WTC11 (cell line): Measurements from ENCODE around the gene ADAM8. TPM values are rescaled to one million over a fixed set of nuclear protein-coding genes. Genes with fewer than 3 reads are reported as not detected.

Experiments
- ATAC-seq: fragments of 200-7000 bp; cut with Tn5 transposase; 2 replicates; pipeline ENCODE4 v1.10.0; 2021; ENCODE audit warnings: mild to moderate bottlenecking, moderate library complexity
- CTCF ChIA-PET: fragments of 300-600 bp; sonication (Branson Sonifier 250); formaldehyde crosslinking; loops from one replicate; lab custom pipeline; 2021; ENCODE audit warnings: antibody characterized with exemption; lab: Charles Lee
- POLR2A ChIA-PET: fragments of 350-600 bp; sonication (Branson Sonifier 250); formaldehyde crosslinking; loops from one replicate; lab custom pipeline; 2021; ENCODE audit warnings: antibody characterized with exemption; lab: Charles Lee
- DNase-seq: peaks from one replicate; pipeline ENCODE4 v3.0.0; 2021; ENCODE audit warnings: low spot score
- H3K27ac Mint-ChIP-seq: 2 replicates; pipeline ENCODE4 v1.8.0; 2021; ENCODE audit warnings: mixed read lengths
- H3K27me3 Mint-ChIP-seq: 2 replicates; pipeline ENCODE4 v1.8.0; 2021; ENCODE audit warnings: low read depth, mild to moderate bottlenecking, moderate library complexity, mixed read lengths
- H3K36me3 Mint-ChIP-seq: 2 replicates; pipeline ENCODE4 v1.8.0; 2021; ENCODE audit warnings: mixed read lengths
- H3K4me1 Mint-ChIP-seq: 2 replicates; pipeline ENCODE4 v1.8.0; 2022; ENCODE audit warnings: mixed read lengths
- H3K4me3 Mint-ChIP-seq: 2 replicates; pipeline ENCODE4 v1.8.0; 2021; ENCODE audit warnings: mild to moderate bottlenecking, moderate library complexity, mixed read lengths
- H3K9me3 Mint-ChIP-seq: 2 replicates; pipeline ENCODE4 v1.8.0; 2021; ENCODE audit warnings: mixed read lengths
- ATF1 ChIP-seq: sonication (generic); formaldehyde crosslinking; IDR thresholded peaks from 2 replicates; pipeline ENCODE4 v1.8.1; 2023; ENCODE audit warnings: mild to moderate bottlenecking, moderate library complexity, missing genetic modification reagents
- ETV6 ChIP-seq: sonication (generic); formaldehyde crosslinking; IDR thresholded peaks from 2 replicates; pipeline ENCODE4 v1.8.1; 2022; ENCODE audit warnings: mild to moderate bottlenecking, missing genetic modification reagents
- FOXJ3 ChIP-seq: sonication (generic); formaldehyde crosslinking; IDR thresholded peaks from 2 replicates; pipeline ENCODE4 v1.9.0; 2021; ENCODE audit warnings: missing genetic modification reagents, mild to moderate bottlenecking, borderline replicate concordance
- HMGA2 ChIP-seq: fragments of 250-450 bp; sonication (Bioruptor Pico); IDR thresholded peaks from 2 replicates; pipeline ENCODE4 v1.4.0; 2021; ENCODE audit warnings: mild to moderate bottlenecking, moderate library complexity
- IRF2 ChIP-seq: sonication (generic); formaldehyde crosslinking; IDR thresholded peaks from 2 replicates; pipeline ENCODE4 v1.8.0; 2022; ENCODE audit warnings: low read depth, missing genetic modification reagents, borderline replicate concordance
- MXD4 ChIP-seq: fragments of 250-450 bp; sonication (Bioruptor Pico); IDR thresholded peaks from 2 replicates; pipeline ENCODE4 v1.8.0; 2021; ENCODE audit warnings: mild to moderate bottlenecking, moderate library complexity, borderline replicate concordance
- MYBL2 ChIP-seq: sonication (generic); formaldehyde crosslinking; IDR thresholded peaks from 2 replicates; pipeline ENCODE4 v1.8.1; 2023; ENCODE audit warnings: mild to moderate bottlenecking, moderate library complexity, missing genetic modification reagents
- NFATC4 ChIP-seq: fragments of 250-450 bp; sonication (Bioruptor Pico); IDR thresholded peaks from 2 replicates; pipeline ENCODE4 v1.9.0; 2021; ENCODE audit warnings: mild to moderate bottlenecking
- NR2C2 ChIP-seq: sonication (generic); formaldehyde crosslinking; IDR thresholded peaks from 2 replicates; pipeline ENCODE4 v1.8.0; 2022; ENCODE audit warnings: mild to moderate bottlenecking, missing genetic modification reagents
- PRRX2 ChIP-seq: fragments of 250-450 bp; sonication (Bioruptor Pico); IDR thresholded peaks from 2 replicates; pipeline ENCODE4 v1.8.0; 2021; ENCODE audit warnings: mild to moderate bottlenecking
- RELA ChIP-seq: sonication (generic); formaldehyde crosslinking; IDR thresholded peaks from 2 replicates; pipeline ENCODE4 v1.8.1; 2022; ENCODE audit warnings: missing genetic modification reagents, mild to moderate bottlenecking, borderline replicate concordance
- SMAD3 ChIP-seq: sonication (generic); formaldehyde crosslinking; IDR thresholded peaks from 2 replicates; pipeline ENCODE4 v1.8.0; 2022; ENCODE audit warnings: missing genetic modification reagents, mild to moderate bottlenecking, borderline replicate concordance
- SOX15 ChIP-seq: fragments of 250-450 bp; sonication (Bioruptor Pico); IDR thresholded peaks from 2 replicates; pipeline ENCODE4 v1.9.0; 2021; ENCODE audit warnings: mild to moderate bottlenecking
- SP1 ChIP-seq: sonication (generic); formaldehyde crosslinking; conservative IDR thresholded peaks from 2 replicates; pipeline ENCODE4 v1.8.1; 2022; ENCODE audit warnings: missing genetic modification reagents
- TP53 ChIP-seq: sonication (generic); formaldehyde crosslinking; IDR thresholded peaks from 2 replicates; pipeline ENCODE4 v1.8.1; 2023; ENCODE audit warnings: mild to moderate bottlenecking, missing genetic modification reagents
- ZBTB43 ChIP-seq: sonication (generic); formaldehyde crosslinking; IDR thresholded peaks from 2 replicates; pipeline ENCODE4 v1.8.1; 2023; ENCODE audit warnings: mild to moderate bottlenecking, missing genetic modification reagents
- ZMAT4 ChIP-seq: fragments of 250-450 bp; sonication (Bioruptor Pico); IDR thresholded peaks from 2 replicates; pipeline ENCODE4 v1.9.0; 2021; ENCODE audit warnings: mild to moderate bottlenecking
- ZNF138 ChIP-seq: sonication (generic); formaldehyde crosslinking; conservative IDR thresholded peaks from 2 replicates; pipeline ENCODE4 v1.8.1; 2022; ENCODE audit warnings: mild to moderate bottlenecking, moderate library complexity, missing genetic modification reagents
- ZNF423 ChIP-seq: fragments of 250-450 bp; sonication (Bioruptor Pico); IDR thresholded peaks from 2 replicates; pipeline ENCODE4 v2.1.2; 2022; ENCODE audit warnings: mild to moderate bottlenecking, moderate library complexity
- total RNA-seq: library from RNA; stranded (reverse); gene quantifications from 3 replicates; pipeline ENCODE4 v1.2.3, GENCODE V29; 2021
- TF ChIP-seq, protein P1 (sequence below): sonication (generic); formaldehyde crosslinking; IDR thresholded peaks from 2 replicates; pipeline ENCODE4 v1.8.0; 2022; ENCODE audit warnings: mild to moderate bottlenecking, missing genetic modification reagents
- TF ChIP-seq, protein P2 (sequence below): fragments of 200-600 bp; IDR thresholded peaks from 2 replicates; pipeline ENCODE4 v1.8.0; 2022; ENCODE audit warnings: antibody characterized with exemption
- TF ChIP-seq, protein P3 (sequence below): sonication (generic); formaldehyde crosslinking; IDR thresholded peaks from 2 replicates; pipeline ENCODE4 v1.8.0; 2023; ENCODE audit warnings: mild to moderate bottlenecking, missing genetic modification reagents
- TF ChIP-seq, protein P4 (sequence below): sonication (generic); formaldehyde crosslinking; IDR thresholded peaks from 2 replicates; pipeline ENCODE4 v1.8.0; 2023; ENCODE audit warnings: missing genetic modification reagents, mild to moderate bottlenecking, borderline replicate concordance

The ADAM8 gene
- total RNA-seq, 1 experiment from 2014 or later = 7.2 TPM

- DNase-seq = no peak
- no peak overlapping the region for H3K4me3 Mint-ChIP-seq
- H3K9me3 Mint-ChIP-seq = no peaks in the 10 kb centered on the region
- peaks cover 38% of the 10 kb centered on the region for H3K36me3 Mint-ChIP-seq
- H3K4me1 Mint-ChIP-seq = no peaks in the 10 kb centered on the region
- no peak overlapping the region for H3K27ac Mint-ChIP-seq
- CTCF ChIA-PET = no interaction called here
- TF ChIP-seq ZNF138 (CRISPR knock-in tag) (no peak), MYBL2 (CRISPR knock-in tag) (no peak), NFATC4 (CRISPR knock-in tag) (no peak), SOX15 (CRISPR knock-in tag) (no peak), TP53 (CRISPR knock-in tag) (no peak), HMGA2 (no peak), FOXJ3 (CRISPR knock-in tag) (no peak), IRF2 (CRISPR knock-in tag) (no peak), ZBTB43 (no peak), MXD4 (CRISPR knock-in tag) (no peak), ZNF423 (CRISPR knock-in tag) (no peak), SP1 (CRISPR knock-in tag) (no peak), SMAD3 (no peak), PRRX2 (CRISPR knock-in tag) (no peak)
- TF ChIP-seq, protein P1, sequence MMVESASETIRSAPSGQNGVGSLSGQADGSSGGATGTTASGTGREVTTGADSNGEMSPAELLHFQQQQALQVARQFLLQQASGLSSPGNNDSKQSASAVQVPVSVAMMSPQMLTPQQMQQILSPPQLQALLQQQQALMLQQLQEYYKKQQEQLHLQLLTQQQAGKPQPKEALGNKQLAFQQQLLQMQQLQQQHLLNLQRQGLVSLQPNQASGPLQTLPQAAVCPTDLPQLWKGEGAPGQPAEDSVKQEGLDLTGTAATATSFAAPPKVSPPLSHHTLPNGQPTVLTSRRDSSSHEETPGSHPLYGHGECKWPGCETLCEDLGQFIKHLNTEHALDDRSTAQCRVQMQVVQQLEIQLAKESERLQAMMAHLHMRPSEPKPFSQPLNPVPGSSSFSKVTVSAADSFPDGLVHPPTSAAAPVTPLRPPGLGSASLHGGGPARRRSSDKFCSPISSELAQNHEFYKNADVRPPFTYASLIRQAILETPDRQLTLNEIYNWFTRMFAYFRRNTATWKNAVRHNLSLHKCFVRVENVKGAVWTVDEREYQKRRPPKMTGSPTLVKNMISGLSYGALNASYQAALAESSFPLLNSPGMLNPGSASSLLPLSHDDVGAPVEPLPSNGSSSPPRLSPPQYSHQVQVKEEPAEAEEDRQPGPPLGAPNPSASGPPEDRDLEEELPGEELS (CRISPR knock-in tag) = no peak
- TF ChIP-seq, protein P2, sequence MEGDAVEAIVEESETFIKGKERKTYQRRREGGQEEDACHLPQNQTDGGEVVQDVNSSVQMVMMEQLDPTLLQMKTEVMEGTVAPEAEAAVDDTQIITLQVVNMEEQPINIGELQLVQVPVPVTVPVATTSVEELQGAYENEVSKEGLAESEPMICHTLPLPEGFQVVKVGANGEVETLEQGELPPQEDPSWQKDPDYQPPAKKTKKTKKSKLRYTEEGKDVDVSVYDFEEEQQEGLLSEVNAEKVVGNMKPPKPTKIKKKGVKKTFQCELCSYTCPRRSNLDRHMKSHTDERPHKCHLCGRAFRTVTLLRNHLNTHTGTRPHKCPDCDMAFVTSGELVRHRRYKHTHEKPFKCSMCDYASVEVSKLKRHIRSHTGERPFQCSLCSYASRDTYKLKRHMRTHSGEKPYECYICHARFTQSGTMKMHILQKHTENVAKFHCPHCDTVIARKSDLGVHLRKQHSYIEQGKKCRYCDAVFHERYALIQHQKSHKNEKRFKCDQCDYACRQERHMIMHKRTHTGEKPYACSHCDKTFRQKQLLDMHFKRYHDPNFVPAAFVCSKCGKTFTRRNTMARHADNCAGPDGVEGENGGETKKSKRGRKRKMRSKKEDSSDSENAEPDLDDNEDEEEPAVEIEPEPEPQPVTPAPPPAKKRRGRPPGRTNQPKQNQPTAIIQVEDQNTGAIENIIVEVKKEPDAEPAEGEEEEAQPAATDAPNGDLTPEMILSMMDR = no peak
- TF ChIP-seq, protein P3, sequence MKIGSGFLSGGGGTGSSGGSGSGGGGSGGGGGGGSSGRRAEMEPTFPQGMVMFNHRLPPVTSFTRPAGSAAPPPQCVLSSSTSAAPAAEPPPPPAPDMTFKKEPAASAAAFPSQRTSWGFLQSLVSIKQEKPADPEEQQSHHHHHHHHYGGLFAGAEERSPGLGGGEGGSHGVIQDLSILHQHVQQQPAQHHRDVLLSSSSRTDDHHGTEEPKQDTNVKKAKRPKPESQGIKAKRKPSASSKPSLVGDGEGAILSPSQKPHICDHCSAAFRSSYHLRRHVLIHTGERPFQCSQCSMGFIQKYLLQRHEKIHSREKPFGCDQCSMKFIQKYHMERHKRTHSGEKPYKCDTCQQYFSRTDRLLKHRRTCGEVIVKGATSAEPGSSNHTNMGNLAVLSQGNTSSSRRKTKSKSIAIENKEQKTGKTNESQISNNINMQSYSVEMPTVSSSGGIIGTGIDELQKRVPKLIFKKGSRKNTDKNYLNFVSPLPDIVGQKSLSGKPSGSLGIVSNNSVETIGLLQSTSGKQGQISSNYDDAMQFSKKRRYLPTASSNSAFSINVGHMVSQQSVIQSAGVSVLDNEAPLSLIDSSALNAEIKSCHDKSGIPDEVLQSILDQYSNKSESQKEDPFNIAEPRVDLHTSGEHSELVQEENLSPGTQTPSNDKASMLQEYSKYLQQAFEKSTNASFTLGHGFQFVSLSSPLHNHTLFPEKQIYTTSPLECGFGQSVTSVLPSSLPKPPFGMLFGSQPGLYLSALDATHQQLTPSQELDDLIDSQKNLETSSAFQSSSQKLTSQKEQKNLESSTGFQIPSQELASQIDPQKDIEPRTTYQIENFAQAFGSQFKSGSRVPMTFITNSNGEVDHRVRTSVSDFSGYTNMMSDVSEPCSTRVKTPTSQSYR (CRISPR knock-in tag) = no peak
- TF ChIP-seq, all 79 proteins: peak for 0
- ATAC-seq = no peak
- POLR2A ChIA-PET = no interaction called here
- H3K27me3 Mint-ChIP-seq = no peaks in the 10 kb centered on the region
Observed at GRCh38 chr10:133282846-133283390, 6.2 kb upstream of the ADAM8 start.

- Mint-ChIP-seq H3K4me3 (no peak overlapping the region), H3K27ac (no peak overlapping the region; the same call in 1 of the 2 replicates), H3K36me3 (peaks cover 31% of the 10 kb centered on the region), H3K9me3 (no peaks in the 10 kb centered on the region), H3K4me1 (no peaks in the 10 kb centered on the region), H3K27me3 (no peaks in the 10 kb centered on the region)
- CTCF ChIA-PET = no interaction called here
- POLR2A ChIA-PET = no interaction called here
- ATAC-seq = no peak
- DNase-seq = no peak
- no peak for TF ChIP-seq ETV6 (CRISPR knock-in tag)
- no peak for TF ChIP-seq ZMAT4 (CRISPR knock-in tag)
- no peak for TF ChIP-seq RELA (CRISPR knock-in tag)
- TF ChIP-seq NR2C2 = no peak
- no peak for TF ChIP-seq ATF1
- TF ChIP-seq, protein P4, sequence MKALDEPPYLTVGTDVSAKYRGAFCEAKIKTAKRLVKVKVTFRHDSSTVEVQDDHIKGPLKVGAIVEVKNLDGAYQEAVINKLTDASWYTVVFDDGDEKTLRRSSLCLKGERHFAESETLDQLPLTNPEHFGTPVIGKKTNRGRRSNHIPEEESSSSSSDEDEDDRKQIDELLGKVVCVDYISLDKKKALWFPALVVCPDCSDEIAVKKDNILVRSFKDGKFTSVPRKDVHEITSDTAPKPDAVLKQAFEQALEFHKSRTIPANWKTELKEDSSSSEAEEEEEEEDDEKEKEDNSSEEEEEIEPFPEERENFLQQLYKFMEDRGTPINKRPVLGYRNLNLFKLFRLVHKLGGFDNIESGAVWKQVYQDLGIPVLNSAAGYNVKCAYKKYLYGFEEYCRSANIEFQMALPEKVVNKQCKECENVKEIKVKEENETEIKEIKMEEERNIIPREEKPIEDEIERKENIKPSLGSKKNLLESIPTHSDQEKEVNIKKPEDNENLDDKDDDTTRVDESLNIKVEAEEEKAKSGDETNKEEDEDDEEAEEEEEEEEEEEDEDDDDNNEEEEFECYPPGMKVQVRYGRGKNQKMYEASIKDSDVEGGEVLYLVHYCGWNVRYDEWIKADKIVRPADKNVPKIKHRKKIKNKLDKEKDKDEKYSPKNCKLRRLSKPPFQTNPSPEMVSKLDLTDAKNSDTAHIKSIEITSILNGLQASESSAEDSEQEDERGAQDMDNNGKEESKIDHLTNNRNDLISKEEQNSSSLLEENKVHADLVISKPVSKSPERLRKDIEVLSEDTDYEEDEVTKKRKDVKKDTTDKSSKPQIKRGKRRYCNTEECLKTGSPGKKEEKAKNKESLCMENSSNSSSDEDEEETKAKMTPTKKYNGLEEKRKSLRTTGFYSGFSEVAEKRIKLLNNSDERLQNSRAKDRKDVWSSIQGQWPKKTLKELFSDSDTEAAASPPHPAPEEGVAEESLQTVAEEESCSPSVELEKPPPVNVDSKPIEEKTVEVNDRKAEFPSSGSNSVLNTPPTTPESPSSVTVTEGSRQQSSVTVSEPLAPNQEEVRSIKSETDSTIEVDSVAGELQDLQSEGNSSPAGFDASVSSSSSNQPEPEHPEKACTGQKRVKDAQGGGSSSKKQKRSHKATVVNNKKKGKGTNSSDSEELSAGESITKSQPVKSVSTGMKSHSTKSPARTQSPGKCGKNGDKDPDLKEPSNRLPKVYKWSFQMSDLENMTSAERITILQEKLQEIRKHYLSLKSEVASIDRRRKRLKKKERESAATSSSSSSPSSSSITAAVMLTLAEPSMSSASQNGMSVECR (CRISPR knock-in tag) = no peak
Observed at GRCh38 chr10:133281628-133282372, 5.1 kb upstream of the ADAM8 start.
